ENCODE measurements around the gene APOBEC3B.
"Not testable (repeated sequence)": the region's sequence is repeated elsewhere in the genome, so short reads cannot be mapped to it uniquely, and the experiment has no call there.

The APOBEC3B gene

GRCh38 chr22:38981992-38982927 is at the start of gene APOBEC3B:
Gene APOBEC3B, plus strand, starts transcription at chr22:38982347. Its CDS starts 107 bp downstream, at chr22:38982454.
- peak; percentile 98 for DNase-seq

DNA sequence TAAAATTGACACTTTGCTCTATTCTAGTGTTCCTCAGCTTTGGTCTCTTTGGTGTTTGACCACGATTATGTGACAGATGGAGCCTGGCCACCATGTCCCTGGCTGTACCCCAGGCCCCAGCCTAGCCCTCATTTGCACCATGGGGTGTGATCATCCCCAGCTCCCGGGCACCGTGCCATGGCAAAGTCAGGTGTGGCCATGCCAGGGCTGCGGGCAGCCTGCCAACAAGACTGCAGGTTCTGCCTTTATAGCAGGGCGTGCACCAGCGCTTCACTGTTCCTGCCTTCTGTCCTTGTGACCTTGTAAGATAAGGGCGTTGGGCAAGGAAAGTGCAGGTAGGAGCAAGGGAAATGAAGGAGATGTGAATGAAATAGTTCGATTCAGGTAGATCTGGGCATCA is 47.1 kb upstream of the APOBEC3B start:
- no peak for DNase-seq

DNA sequence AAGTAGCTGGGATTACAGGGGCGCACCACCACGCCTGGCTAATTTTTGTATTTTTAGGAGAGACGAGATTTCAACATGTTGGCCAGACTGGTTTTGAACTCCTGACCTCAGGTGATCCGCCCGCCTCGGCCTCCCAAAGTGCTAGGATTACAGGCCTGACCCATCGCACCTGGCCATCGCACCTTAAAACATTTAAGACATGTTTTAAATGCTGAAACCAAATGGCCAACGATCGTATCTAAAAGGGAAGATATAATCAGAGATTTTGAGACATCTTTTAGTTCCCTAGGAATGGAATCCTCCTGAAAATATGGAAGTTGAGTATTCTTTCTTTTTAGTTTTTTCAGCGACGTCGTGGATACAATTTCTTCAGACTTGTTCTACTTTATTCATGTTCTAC is 46.5 kb upstream of the APOBEC3B start:
- no peak for DNase-seq

- no peak for DNase-seq
Measured at GRCh38 chr22:38936562-38936961, 45.6 kb upstream of the APOBEC3B start.

DNA sequence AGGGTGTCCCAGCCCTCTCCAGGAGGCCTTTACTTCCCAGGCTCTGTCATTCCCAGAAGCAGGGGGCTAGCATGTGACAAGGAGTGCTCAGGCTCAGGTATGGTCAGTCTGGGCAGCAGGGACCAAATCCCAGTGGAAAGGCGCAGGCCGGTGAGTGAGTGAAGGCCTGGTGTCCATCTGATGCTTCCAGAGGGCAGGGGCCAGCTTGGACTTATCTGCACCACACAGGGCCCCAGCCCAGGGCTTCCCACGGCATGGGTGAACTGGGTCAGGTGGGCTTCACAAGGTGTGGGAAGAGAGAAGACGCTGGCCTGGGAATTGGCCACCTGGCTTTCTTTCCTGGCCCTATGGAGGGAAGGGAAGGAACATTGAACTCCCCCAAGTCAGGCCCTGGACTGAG is 45.1 kb upstream of the APOBEC3B start:
- DNase-seq = no peak

DNA sequence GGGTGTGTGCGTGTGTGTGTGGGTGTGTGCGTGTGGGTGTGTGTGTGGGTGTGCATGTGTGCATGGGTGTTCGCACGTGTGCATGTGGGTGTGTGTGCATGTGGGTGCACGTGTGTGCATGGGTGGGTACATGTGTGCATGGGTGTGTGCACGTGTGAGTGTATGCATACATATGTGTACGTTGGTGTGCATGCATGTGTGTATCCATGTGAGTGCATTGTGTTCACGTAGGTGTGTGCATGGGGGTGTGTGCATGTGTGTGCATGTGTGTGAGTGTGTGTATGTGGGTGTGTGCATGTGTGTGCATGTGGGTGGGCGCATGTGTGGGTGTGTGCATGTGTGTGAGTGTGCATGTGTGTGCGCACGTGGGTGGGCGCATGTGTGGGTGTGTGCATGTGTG is 44.6 kb upstream of the APOBEC3B start:
- no peak for DNase-seq

- DNase-seq = no peak
Measured at GRCh38 chr22:38938221-38938620, 43.9 kb upstream of the APOBEC3B start.

GRCh38 chr22:38938925-38939324 is 43.2 kb upstream of the APOBEC3B start:
- DNase-seq = no peak

- peak; percentile 69 for DNase-seq
Measured at GRCh38 chr22:38940811-38941384, 41.2 kb upstream of the APOBEC3B start.

DNA sequence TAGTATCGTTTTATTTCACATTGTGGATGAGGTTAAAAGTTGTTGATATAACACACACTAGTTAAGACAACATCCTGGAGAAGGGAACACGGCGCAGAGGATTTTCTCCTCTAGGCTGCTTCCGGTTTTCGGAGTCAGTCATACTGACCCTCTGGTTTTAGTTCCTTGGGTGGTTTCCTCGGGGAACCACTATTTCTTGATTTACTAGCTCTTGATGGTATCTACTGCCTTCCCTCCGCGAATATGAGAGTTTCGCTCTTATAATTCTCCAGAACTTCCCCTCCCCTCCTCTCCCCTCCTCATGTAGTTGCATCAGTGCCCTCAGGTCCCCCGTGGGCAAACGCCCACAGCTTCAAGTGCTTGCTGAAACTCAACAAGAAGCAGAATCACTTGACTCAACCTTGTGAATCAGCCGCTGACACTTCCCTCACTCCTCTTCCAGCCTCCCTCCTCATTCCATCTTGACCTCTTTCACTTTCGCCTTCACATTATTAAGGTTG is 40.6 kb upstream of the APOBEC3B start:
- DNase-seq = peak; percentile 99

GRCh38 chr22:38942702-38943101 is 39.4 kb upstream of the APOBEC3B start:
- DNase-seq = no peak

DNA sequence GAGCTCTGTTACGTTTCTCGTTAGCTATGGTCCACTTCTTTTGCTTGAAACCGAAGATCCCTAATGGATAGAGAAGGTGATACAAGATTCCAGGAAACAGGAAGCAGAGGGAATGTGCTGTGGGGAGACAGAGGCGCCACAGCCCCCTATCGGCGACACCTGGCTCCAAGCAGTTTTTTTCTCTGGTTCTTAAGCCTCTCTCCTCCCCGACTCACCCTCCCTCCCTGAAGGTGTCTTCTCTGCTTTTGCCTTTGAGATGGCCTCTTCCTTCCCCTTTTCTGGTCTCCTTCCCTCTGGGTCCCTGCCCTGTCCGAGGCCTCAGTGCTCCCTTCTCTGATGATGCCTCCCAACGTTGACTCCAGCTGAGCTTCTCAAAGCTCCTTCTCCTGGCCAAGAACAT is 38.9 kb upstream of the APOBEC3B start:
- DNase-seq = peak; percentile 54

DNA sequence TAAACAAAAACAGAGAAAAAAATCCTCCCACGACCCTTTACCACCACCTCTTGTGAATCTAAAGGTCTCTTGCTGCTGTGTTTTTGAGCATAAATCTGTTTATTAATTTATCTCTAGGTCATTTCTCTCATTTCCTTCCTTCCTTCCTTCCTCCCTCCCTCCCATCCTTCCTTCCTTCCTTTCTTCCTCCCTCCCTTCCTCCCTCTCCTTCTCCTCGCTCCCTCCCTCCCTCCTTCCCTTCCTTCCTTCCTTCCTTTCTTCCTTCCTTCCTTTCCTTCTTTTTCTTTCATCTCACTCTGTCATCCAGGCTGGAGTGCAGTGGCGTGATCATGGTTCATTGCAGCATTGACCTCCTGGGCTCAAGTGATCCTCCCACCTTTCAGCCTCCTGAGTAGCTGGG is 38.3 kb upstream of the APOBEC3B start:
- DNase-seq = no peak

DNA sequence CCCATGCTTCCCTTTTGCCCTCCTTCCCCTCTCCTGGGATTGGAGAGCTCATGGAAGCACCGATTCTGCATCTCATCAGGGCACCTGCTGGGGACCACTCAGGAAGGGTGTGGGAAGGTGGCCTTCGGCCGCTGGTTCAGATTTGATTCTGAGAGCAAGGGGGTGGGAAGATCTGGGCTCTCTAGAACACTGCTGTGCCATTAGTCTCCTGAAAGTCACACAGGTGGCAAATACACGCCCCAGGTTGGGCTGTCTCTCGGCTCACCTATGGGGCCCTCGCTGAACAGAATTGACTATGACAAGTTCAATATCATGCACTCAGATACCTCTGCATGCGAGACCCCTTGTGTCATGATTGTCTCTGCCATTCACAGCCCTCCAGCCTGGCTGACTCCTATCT is 37.5 kb upstream of the APOBEC3B start:
- DNase-seq = no peak

- not testable (repeated sequence) for DNase-seq
Measured at GRCh38 chr22:38945706-38946338, 36.3 kb upstream of the APOBEC3B start.

DNA sequence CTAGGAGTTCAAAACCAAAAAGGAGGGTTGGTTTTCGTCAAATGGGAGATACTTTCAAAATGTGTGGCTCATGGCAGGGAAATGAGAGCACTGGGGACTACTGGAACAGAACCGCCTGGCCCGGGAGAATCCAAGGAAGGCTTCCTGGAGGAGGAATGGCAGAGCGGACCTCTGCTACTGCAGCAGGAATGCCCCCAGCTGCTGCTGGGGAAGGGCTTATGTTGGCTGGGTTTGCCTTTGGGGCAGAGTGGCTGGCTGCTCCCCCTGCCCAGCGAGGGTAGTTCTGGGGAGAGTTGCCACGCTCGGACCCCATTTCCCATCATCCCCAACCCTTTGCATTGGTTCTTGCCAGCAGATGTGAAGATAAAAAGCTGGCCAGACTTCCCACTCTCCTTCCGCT is 35.4 kb upstream of the APOBEC3B start:
- DNase-seq = no peak

DNA sequence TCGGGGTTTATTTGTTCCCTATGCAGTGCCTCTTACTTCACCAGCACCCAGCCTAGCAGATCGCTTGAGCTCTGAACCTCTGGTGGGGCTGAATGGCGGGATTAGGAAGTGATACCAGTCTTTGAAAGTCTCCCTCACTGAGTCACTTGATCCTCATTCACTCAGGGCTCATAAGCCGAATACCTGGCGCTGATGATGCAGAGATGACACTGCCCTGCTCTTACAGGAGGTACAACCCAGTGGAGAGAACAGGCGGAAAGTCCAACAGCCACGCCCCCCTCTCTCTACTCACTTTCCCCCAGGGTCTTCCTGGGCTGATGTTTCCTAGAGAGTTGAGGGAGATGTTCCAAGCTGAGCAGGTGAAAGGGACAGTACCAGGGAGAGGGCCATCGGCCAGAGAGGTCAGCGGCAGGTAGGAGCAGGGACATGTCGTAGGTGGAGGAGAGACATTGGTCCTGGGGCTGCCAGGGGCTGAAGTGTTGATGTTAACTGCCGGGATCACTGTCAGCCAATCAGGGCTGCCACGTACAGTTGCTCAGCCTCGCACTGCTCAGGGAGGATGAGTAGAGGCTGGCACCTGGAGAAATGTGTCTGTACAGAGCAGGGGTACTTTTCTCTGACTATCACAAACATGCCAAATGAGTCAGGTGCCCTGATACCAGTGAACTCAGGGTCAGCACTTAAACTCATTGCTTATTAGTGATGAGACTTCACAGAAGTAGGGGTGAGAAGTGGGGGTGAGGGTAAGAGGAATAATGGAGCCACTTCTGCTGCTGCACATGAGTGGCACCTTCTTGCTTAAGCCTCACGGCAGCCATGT is 34.6 kb upstream of the APOBEC3B start:
- DNase-seq = peak; percentile 89

- no peak for DNase-seq
Measured at GRCh38 chr22:38948181-38948940, 33.8 kb upstream of the APOBEC3B start.

DNA sequence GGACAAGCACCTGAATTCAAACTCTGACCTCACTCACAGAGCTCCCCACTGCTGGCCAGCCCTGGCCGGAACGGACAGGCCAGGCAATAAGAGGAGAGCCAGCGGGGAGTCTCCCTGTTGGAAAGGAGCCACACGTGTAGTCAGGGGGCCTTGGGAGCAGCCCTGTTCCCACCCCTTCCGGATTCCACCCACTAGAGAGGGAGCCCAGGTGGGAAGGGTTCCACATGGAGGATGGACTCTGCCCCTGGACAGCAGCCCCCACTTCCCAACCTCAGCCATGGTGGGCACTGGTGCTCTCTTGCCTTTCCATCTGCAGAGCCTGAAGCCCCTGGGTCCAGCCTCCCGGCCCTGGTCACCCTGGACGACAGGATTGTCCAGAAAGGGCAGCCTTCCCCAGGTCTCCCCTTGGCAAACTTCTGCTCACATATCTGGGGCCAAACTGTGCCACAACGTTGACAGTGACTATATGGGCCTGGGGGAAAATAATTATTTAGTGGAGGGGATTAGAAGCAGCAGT is 32.2 kb upstream of the APOBEC3B start:
- DNase-seq = no peak

DNA sequence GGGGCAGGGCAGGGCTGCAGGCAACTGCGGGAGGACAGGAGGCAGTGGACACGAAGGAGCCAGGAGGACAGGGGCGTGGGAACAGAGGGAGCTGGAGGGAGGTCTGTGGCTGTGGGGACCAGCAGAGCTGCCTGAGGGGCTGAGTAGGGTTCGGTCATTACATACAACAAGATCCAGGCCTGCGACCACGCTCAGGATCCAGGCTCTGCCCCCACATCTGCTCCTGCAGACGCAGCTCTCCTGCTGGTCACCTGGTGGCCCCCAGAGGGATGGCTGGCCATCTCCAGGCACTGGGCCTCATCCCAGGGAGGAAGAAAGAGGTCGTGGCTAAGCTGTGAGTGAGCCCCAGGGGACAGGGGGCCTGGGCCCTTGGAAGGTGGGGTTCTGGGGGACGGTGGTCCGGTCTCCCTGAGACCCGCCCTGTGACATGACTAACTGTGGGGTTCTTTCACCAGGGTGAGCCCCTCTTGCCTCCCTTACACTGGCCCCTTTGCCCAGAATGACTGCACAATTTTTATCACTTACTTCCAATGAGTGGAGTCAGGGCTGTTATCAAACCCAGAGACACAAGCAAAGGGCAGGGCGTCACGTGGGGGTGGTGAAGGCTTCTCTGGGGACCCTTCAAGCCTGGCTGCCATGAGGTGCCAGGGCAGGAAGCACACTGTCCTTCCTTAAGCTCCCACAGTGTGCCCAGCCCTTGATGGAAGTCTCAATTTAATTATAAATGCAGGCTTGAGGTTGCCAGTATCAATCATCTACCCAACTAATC is 31.4 kb upstream of the APOBEC3B start:
- no peak for DNase-seq

- DNase-seq = peak; percentile 61
Measured at GRCh38 chr22:38951734-38952133, 30.4 kb upstream of the APOBEC3B start.
